Fibroblast of mammary gland (primary cell): ENCODE results near the gene WNK1.
"Not testable (repeated sequence)": the region's sequence is repeated elsewhere in the genome, so short reads cannot be mapped to it uniquely, and the experiment has no call there.

Experiments
- DNase-seq: peaks from one replicate; pipeline ENCODE4 v3.0.0-alpha.2; 2010; ENCODE audit warnings: low read depth
- H3K4me3 ChIP-seq: 2 replicates; pipeline ENCODE4 v1.5.1; 2011; ENCODE audit warnings: low read depth, mild to moderate bottlenecking, low read length, moderate library complexity; ENCODE audit not compliant: control insufficient read depth
- TF ChIP-seq, protein P1 (sequence below): conservative IDR thresholded peaks from 2 replicates; pipeline ENCODE4 v1.5.1; 2011; ENCODE audit warnings: low read depth, low read length, inconsistent platforms; ENCODE audit not compliant: control insufficient read depth, insufficient read depth

Gene WNK1

DNA sequence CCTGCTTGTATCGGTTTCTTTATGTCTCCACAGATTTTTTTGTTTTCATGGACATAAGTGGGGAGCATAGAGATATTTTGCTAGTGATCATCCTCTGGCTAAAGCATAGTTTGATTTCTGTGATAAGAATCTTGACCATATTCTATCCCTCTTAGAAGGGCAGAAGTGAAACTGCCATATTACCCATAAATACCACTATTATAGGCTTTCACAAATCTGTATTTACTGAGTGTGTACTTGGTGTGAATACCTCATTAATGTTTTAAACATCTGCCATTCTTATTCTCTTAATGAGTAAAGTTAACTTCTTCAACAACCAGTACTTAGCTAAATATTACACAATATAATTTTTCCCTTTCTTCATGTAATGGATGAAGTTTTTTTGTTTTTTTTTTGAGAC is 16.1 kb downstream of the WNK1 start:
- TF ChIP-seq, protein P1, sequence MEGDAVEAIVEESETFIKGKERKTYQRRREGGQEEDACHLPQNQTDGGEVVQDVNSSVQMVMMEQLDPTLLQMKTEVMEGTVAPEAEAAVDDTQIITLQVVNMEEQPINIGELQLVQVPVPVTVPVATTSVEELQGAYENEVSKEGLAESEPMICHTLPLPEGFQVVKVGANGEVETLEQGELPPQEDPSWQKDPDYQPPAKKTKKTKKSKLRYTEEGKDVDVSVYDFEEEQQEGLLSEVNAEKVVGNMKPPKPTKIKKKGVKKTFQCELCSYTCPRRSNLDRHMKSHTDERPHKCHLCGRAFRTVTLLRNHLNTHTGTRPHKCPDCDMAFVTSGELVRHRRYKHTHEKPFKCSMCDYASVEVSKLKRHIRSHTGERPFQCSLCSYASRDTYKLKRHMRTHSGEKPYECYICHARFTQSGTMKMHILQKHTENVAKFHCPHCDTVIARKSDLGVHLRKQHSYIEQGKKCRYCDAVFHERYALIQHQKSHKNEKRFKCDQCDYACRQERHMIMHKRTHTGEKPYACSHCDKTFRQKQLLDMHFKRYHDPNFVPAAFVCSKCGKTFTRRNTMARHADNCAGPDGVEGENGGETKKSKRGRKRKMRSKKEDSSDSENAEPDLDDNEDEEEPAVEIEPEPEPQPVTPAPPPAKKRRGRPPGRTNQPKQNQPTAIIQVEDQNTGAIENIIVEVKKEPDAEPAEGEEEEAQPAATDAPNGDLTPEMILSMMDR: no peak
- no peak overlapping the region for H3K4me3 ChIP-seq
- DNase-seq: no peak

DNA sequence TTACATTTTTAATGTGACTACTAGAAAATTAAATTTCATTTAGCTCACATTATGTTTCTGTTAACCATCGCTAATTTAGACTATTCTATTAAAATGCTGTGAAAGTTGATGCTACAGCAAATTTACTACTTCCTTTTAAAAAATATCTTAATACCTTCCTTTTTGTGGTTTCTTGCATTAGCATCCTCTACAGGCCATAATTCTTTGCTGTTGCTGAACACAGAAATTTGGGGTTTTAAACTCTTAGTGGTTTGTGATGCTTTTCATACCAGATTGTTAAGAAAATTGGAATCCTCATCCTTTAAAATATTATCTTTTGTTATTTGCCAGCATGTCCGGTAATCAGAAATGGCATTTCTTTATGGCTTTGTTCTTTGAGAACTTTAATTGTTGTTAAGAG is 18.1 kb downstream of the WNK1 start:
- TF ChIP-seq, protein P1: no peak
- no peak overlapping the region for H3K4me3 ChIP-seq
- no peak for DNase-seq

DNA sequence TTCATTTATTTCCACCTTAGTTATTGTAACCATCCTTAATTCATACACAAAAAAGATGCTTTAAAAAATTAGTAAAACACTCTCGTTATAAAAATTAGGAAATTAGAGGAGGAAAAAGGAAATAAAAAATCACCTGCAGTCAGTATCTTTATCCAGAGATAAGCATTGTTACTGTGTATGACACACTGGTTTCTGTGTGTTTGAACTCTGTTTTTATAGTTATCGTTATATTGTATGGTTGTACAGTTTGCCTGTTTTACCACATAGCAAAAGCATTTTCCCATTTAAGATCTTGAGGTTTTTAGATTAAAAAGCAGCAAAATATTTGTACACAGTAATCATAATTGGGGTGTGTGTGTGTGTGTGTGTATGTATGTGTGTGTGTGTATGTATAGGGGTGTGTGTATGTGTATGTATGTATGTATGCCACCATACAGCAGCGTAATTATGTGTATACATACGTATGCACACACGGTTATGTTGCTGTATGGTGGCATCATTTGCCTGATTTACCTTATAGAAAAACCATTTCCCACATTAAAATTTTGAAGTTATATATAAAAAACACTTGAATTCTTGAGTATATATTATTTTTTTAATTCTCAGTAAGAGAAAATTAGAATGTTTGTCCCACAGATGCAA is 19.8 kb downstream of the WNK1 start:
- no peak for DNase-seq
- TF ChIP-seq, protein P1: no peak
- no peak overlapping the region for H3K4me3 ChIP-seq

DNA sequence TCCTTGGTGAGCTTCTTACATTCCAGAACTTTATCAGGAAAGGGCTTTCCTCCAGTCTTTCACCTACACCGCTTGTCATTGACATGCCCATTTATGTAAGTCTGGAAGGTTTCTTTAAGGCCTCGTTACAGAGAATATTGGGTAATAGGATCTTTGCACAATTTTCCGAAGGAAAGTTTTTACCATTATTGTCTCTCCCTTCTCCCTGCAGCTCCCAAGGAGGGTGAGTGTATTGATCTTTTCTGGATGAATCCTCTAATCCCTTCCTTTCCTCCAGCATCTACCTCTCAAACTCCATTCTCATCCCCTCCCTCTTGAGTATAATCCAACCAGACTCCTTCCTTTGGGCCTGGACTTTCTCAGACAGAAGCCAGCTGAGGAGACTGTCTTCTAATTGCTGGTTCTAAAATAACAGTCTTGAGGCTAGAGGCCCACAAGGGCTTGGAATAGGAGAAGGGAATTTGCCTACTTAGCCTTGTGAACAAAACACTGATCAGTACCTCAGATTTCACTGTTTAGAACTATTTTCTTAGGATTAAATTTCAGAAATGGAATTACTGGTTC is 21.8 kb downstream of the WNK1 start:
- no peak for DNase-seq
- TF ChIP-seq, protein P1: no peak
- H3K4me3 ChIP-seq: no peak overlapping the region

DNA sequence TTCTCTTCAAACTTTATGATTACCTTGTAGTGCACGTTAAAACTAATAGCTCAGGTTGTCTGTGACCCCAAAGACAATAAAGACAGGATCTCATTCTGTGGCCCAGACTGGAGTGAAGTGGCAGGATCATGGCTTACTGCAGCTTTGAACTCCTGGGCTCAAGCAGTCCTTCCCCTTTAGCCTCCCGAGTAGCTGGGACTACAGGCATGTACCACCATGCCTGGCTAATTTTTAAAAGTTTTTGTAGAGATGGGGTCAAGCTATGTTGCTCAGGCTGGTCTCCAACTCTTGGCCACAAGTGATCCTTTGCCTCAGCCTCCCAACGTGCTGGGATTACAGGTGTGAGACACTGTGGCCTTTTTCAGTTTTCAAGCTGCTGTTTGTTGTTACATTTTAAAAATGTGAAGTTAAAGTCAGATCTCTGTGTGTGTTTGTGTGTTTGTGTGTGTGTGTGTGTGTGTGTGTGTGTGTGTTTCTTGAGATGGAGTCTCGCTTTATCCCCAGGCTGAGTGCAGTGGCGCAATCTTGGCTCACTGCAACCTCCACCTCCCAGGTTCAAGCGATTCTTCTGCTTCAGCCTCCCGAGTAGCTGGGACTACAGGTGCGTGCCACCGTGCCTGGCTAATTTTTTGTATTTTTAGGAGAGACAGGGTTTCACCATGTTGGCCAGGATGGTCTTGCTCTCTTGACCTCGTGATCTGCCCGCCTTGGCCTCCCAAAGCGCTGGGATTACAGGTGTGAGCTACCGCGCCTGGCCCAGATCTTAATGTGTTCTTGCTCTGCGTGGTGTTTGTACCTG is 23.8 kb downstream of the WNK1 start:
- not testable (repeated sequence) for DNase-seq, H3K4me3 ChIP-seq

DNA sequence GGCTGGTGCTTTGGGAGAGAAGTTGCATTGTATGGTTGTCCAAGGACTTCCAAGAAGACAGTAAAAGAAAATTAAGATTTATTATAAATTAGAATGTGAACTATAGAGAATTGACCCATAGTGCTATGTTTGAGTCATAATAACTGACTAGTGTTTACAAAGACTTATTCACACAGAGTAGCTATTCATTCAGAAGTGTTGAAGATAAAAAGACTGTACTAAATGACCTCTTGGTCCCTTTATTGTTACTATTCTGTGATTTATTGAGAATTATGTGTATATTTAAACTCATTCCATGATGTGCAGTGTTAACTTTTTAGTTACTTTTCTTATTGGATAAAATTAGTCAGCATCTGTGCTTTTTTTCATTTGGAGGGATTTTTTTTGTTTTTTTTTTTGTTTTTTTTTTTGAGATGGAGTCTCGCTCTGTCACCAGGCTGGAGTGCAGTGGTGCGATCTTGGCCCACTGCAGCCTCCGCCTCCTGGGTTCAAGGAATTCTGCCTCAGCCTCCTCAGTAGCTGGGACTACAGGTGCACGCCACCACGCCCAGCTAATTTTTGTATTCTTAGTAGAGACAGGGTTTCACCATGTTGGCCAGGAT is 24.5 kb downstream of the WNK1 start:
- DNase-seq, H3K4me3 ChIP-seq: not testable (repeated sequence)

DNA sequence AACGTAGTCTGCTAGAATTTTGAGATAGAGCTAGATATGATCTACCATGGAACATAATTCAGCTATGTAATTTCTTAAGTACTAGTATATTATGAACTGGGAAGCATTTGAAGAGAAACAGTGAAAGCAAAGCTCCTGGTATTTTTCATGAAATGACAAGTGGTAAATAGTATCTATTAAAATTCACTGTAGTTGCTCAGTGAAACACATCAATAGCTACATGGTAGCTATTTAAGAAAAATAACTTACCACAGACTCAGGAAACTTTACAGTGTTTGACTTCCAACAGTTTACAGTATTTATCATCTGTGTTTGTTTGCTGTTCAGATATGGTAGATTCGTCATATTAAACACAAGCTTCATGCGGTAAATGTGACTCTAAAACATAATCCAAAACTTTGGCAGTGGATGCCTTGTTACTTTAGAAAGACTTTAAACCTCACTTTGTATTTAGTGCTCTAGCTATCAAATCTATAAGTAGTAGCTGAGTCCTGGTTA is 25.2 kb downstream of the WNK1 start:
- no peak for DNase-seq
- H3K4me3 ChIP-seq: no peak overlapping the region
- TF ChIP-seq, protein P1: no peak
